HL-60 (cell line): Measurements from ENCODE around the gene OR1N2.
"Not testable (repeated sequence)": the region's sequence is repeated elsewhere in the genome, so short reads cannot be mapped to it uniquely, and the experiment has no call there.

Experiments used
- DNase-seq, 2 experiments: peaks; one replicate each; pipeline ENCODE4 v3.0.0-alpha.2; 2010 to 2020; ENCODE audit warnings: low read depth in 1 of 2, low spot score in 1 of 2
- H3K27ac ChIP-seq: fragments of 250-450 bp; sonication (Bioruptor Pico); replicated peaks from 2 replicates; pipeline ENCODE4 v1.5.1; 2020; ENCODE audit warnings: mild to moderate bottlenecking, moderate library complexity
- H3K27me3 ChIP-seq: fragments of 250-450 bp; sonication (Bioruptor Pico); 2 replicates; pipeline ENCODE4 v1.5.1; 2021; ENCODE audit warnings: mild to moderate bottlenecking, moderate library complexity; ENCODE audit not compliant: insufficient read depth, poor library complexity, severe bottlenecking
- H3K4me3 ChIP-seq: replicated peaks from 2 replicates; pipeline ENCODE4 v1.5.1; 2011; ENCODE audit warnings: mild to moderate bottlenecking, control low read depth, low read length; ENCODE audit not compliant: insufficient read depth
- GABPA ChIP-seq: IDR thresholded peaks from 2 replicates; pipeline ENCODE4 v1.6.1; 2012; ENCODE audit warnings: low read depth
- POLR2AphosphoS5 ChIP-seq: IDR thresholded peaks from 2 replicates; pipeline ENCODE4 v1.6.1; 2012; ENCODE audit warnings: low read depth
- SPI1 ChIP-seq: IDR thresholded peaks from 2 replicates; pipeline ENCODE4 v1.6.1; 2012; ENCODE audit warnings: low read depth, mild to moderate bottlenecking, borderline replicate concordance
- TF ChIP-seq, protein P1 (sequence below): IDR thresholded peaks from one replicate; pipeline ENCODE4 v1.5.1; 2011; ENCODE audit warnings: low read length, control low read depth, inconsistent platforms; ENCODE audit not compliant: insufficient read depth
- TF ChIP-seq, protein P2 (sequence below): IDR thresholded peaks from 2 replicates; pipeline ENCODE4 v1.6.1; 2012; ENCODE audit warnings: low read depth; ENCODE audit not compliant: insufficient replicate concordance

Gene OR1N2

DNA sequence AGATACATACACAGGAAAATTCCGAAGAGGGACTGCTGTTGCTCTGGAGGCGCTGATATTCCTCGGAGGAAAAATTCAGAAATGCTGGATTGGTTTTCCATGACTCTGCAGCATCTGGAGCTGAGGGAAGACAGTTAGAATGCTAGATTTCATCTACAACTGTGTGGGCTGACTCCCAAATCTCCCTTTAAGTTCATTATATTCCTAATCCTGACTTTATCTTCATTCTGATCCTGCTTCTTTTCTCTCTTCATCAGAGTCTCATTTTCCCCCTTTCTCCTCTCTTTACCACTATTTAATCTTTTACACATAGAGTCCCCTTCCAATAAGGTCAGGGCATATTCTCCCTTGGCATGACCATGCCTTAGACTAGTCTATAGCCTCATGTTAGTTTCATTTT, 25.7 kb upstream of the OR1N2 start, which contains the start of gene OR1N1:
Gene OR1N1 (minus strand): TSS at position 101 of the 400 bp plus-strand sequence. CDS start 0 bp downstream, at position 101.
- peaks cover 2% of the 10 kb centered on the region for H3K27me3 ChIP-seq
- no peak within 1 kb of the TSS for H3K27ac ChIP-seq
- no peak within 1 kb of the TSS for H3K4me3 ChIP-seq
- TF ChIP-seq POLR2AphosphoS5 (no peak), SPI1 (no peak), GABPA (no peak)
- TF ChIP-seq, protein P1, sequence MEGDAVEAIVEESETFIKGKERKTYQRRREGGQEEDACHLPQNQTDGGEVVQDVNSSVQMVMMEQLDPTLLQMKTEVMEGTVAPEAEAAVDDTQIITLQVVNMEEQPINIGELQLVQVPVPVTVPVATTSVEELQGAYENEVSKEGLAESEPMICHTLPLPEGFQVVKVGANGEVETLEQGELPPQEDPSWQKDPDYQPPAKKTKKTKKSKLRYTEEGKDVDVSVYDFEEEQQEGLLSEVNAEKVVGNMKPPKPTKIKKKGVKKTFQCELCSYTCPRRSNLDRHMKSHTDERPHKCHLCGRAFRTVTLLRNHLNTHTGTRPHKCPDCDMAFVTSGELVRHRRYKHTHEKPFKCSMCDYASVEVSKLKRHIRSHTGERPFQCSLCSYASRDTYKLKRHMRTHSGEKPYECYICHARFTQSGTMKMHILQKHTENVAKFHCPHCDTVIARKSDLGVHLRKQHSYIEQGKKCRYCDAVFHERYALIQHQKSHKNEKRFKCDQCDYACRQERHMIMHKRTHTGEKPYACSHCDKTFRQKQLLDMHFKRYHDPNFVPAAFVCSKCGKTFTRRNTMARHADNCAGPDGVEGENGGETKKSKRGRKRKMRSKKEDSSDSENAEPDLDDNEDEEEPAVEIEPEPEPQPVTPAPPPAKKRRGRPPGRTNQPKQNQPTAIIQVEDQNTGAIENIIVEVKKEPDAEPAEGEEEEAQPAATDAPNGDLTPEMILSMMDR: no peak
- TF ChIP-seq, protein P2, sequence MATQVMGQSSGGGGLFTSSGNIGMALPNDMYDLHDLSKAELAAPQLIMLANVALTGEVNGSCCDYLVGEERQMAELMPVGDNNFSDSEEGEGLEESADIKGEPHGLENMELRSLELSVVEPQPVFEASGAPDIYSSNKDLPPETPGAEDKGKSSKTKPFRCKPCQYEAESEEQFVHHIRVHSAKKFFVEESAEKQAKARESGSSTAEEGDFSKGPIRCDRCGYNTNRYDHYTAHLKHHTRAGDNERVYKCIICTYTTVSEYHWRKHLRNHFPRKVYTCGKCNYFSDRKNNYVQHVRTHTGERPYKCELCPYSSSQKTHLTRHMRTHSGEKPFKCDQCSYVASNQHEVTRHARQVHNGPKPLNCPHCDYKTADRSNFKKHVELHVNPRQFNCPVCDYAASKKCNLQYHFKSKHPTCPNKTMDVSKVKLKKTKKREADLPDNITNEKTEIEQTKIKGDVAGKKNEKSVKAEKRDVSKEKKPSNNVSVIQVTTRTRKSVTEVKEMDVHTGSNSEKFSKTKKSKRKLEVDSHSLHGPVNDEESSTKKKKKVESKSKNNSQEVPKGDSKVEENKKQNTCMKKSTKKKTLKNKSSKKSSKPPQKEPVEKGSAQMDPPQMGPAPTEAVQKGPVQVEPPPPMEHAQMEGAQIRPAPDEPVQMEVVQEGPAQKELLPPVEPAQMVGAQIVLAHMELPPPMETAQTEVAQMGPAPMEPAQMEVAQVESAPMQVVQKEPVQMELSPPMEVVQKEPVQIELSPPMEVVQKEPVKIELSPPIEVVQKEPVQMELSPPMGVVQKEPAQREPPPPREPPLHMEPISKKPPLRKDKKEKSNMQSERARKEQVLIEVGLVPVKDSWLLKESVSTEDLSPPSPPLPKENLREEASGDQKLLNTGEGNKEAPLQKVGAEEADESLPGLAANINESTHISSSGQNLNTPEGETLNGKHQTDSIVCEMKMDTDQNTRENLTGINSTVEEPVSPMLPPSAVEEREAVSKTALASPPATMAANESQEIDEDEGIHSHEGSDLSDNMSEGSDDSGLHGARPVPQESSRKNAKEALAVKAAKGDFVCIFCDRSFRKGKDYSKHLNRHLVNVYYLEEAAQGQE: no peak
- no peak for DNase-seq

DNA sequence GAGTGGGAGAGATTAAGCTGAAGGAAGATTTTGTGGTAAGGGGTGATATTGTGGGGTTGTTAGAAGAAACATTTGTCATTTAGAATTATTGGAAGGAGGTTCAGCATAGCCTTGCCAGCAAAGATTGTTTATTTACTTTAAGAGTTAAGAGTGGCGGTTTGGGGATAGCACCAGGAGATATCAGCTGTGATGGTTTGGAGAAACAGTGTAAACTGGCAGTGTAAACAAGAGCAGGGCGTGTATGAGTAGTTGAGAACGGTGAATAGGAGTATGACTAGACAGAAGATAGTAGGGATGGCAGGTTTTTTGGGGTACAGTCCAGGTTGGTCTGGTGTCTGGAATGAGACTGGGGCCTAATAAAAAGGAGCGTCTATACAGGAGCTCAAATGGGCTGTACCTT, 21.8 kb upstream of the OR1N2 start:
- H3K27ac ChIP-seq, H3K4me3 ChIP-seq, H3K27me3 ChIP-seq, DNase-seq: not testable (repeated sequence)

GRCh38 chr9:122536134-122536533, 16.8 kb upstream of the OR1N2 start:
- Histone ChIP-seq H3K27ac (no peak overlapping the region), H3K27me3 (no peaks in the 10 kb centered on the region), H3K4me3 (no peak overlapping the region)
- no peak for DNase-seq
- TF ChIP-seq SPI1 (no peak), POLR2AphosphoS5 (no peak), GABPA (no peak)
- TF ChIP-seq, protein P2: no peak
- TF ChIP-seq, protein P1: no peak

- H3K27ac ChIP-seq, DNase-seq, H3K4me3 ChIP-seq, H3K27me3 ChIP-seq: not testable (repeated sequence)
These were observed 15.8 kb upstream of the OR1N2 start for GRCh38 chr9:122537066-122537465.

DNA sequence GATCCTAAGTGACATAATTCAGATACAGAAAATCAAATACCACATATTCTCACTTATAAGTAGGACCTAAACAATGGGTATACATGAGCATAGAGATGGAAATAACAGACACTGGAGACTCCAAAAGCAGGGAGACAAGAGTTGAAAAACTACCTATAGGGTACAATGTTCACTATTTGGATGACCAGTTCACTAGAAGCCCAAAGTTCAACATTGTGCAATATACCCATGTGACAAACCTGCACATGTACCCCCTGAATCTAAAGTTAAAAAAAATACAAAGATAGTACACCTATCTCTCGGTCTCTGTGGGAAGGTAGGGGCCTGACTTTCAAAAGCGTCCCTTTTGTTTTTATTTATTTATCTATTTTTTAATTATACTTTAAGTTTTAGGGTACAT, 14.2 kb upstream of the OR1N2 start:
- Histone ChIP-seq H3K27me3 (peaks cover 2% of the 10 kb centered on the region), H3K27ac (no peak overlapping the region), H3K4me3 (no peak overlapping the region)
- DNase-seq: no peak
- TF ChIP-seq, protein P1: no peak
- TF ChIP-seq POLR2AphosphoS5 (no peak), SPI1 (no peak), GABPA (no peak)
- TF ChIP-seq, protein P2: no peak
